Testis (tissue), 3 donors: ENCODE results near the gene PDC. TPM values are rescaled to one million over a fixed set of nuclear protein-coding genes. Genes with fewer than 3 reads are reported as not detected.

Source experiments
- DNase-seq: peaks from one replicate; pipeline ENCODE4 v3.0.0-alpha.2; 2019
- H3K27ac ChIP-seq, 2 donors: fragments of 200-600 bp; sonication (generic); one replicate each; pipeline ENCODE4 v1.5.1; 2019
- H3K27me3 ChIP-seq: fragments of 200-600 bp; sonication (generic); one replicate; pipeline ENCODE4 v1.5.1; 2019
- H3K36me3 ChIP-seq: fragments of 200-600 bp; sonication (generic); one replicate; pipeline ENCODE4 v1.5.1; 2017; ENCODE audit warnings: low read depth; ENCODE audit errors: missing control alignments
- H3K4me1 ChIP-seq: fragments of 200-600 bp; sonication (generic); one replicate; pipeline ENCODE4 v1.5.1; 2019
- H3K4me3 ChIP-seq, 2 donors: fragments of 200-600 bp; sonication (generic); one replicate each; pipeline ENCODE4 v1.5.1; 2017 to 2019
- H3K9me3 ChIP-seq: fragments of 200-600 bp; sonication (generic); one replicate; pipeline ENCODE4 v1.5.1; 2017
- POLR2A ChIP-seq: fragments of 450-650 bp; IDR thresholded peaks from one replicate; pipeline ENCODE4 v1.6.1; 2017; ENCODE audit warnings: antibody characterized with exemption, mild to moderate bottlenecking, moderate library complexity
- WGBS, 2 donors: methylation state at CpG; one replicate each; pipeline ENCODE4 v1.1.5; 2018; 5-methylcytosine and 5-hydroxymethylcytosine counted together
- intact Hi-C: fragments of 100-400 bp; cut with DNase I; formaldehyde crosslinking; loops from one replicate; pipeline ENCODE4 v1.15.1; 2023; ENCODE audit warnings: low total_unique reads
- polyA plus RNA-seq: library from polyadenylated mRNA; stranded (reverse); fragments of 350-450 nt; fragmentation: Illumina TruSeq; extraction: RNeasy Lipid Tissue Mini Kit (QIAGEN cat#74804); gene quantifications from one replicate; pipeline ENCODE4 v1.2.3, GENCODE V29; 2014; ENCODE audit warnings: low read depth, low replicate concordance; ENCODE audit not compliant: insufficient read depth
- total RNA-seq, 2 donors: library from RNA; depleted of rRNA; stranded (reverse); fragments of >200 nt; gene quantifications; one replicate each; pipeline ENCODE4 v1.2.3, GENCODE V29; 2016
- TF ChIP-seq, protein P1 (sequence below), 3 experiments: fragments of 450-650 bp in 2 of 3; fragments of 200-600 bp in 1 of 3; sonication (generic) in 1 of 3; IDR thresholded peaks; one replicate each; pipeline ENCODE4 v1.5.1; 2016 to 2019; ENCODE audit warnings: antibody characterized with exemption in 3 of 3, mild to moderate bottlenecking in 2 of 3, moderate library complexity in 1 of 3

PDC gene
- total and polyA plus RNA-seq, 3 donors from 2014 or later, result 0.37 to 0.39 TPM; not detected in 1

DNA sequence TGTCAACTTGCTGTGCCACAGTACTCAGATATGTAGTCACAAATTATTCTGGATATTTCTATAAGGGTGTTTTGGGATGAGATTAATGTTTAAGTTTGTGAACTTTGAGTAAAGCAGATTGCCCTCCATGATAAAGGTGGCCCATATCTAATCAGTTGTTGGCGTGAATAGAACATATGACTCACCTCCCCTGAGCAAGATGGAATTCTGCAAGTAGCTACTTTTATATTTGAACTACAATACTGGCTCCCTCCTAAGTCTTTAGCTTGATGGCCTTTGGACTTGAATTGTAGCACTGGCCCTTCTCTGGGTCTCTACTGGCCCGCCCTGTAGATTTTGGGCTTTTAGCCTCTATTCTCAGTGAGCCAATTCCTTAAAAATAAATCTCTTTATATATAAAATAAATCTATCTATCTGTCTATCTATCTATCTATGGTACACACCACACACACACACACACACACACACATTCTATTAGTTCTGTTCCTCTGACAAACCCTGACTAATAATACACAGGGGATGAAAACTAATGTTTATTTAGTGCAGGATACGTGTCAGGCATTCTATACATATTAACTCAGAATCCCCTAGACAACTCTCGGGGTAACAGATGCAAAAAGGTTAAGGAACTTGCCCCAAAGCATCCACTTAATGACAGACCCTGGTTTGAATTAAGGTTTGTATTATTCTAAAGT, 37.9 kb upstream of the PDC start:
- H3K9me3 ChIP-seq, result no peaks in the 10 kb centered on the region
- H3K4me1 ChIP-seq, result no peaks in the 10 kb centered on the region
- H3K4me3 ChIP-seq, result no peak overlapping the region
- no peak for TF ChIP-seq POLR2A
- TF ChIP-seq, protein P1, sequence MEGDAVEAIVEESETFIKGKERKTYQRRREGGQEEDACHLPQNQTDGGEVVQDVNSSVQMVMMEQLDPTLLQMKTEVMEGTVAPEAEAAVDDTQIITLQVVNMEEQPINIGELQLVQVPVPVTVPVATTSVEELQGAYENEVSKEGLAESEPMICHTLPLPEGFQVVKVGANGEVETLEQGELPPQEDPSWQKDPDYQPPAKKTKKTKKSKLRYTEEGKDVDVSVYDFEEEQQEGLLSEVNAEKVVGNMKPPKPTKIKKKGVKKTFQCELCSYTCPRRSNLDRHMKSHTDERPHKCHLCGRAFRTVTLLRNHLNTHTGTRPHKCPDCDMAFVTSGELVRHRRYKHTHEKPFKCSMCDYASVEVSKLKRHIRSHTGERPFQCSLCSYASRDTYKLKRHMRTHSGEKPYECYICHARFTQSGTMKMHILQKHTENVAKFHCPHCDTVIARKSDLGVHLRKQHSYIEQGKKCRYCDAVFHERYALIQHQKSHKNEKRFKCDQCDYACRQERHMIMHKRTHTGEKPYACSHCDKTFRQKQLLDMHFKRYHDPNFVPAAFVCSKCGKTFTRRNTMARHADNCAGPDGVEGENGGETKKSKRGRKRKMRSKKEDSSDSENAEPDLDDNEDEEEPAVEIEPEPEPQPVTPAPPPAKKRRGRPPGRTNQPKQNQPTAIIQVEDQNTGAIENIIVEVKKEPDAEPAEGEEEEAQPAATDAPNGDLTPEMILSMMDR (IDR thresholded peaks at IDR 0.05), result no peak
- DNase-seq, result no peak
- no peaks in the 10 kb centered on the region for H3K36me3 ChIP-seq
- no peaks in the 10 kb centered on the region for H3K27me3 ChIP-seq
- WGBS, 2 donors, result 79 to 87% methylated on average over 4 of the region's 4 CpGs
- intact Hi-C loops, result no loop called here
- H3K27ac ChIP-seq, result no peak overlapping the region

DNA sequence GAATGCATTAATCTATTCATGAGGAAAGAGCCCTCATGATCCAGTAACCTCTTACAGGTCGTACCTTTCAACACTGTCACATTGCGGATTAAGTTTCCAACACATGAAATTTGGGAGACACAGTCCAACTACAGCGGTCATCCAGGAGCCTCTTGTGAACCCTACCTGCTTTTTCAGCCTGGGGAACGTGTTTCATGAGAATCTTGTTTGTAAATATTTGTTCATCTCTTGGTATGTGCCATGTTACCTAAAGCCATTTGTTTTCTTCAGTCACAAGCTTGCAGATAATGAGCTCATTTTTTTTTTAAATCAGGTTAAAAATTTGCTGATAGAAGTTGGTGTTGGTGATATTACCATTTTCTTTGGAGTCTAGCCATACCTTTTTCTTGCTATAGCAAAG, 37.2 kb upstream of the PDC start:
- no peaks in the 10 kb centered on the region for H3K4me1 ChIP-seq
- WGBS, 2 donors, result 93 to 95% methylated on average over 4 of the region's 4 CpGs
- no peak overlapping the region for H3K27ac ChIP-seq
- H3K27me3 ChIP-seq, result no peaks in the 10 kb centered on the region
- TF ChIP-seq, protein P1 (IDR thresholded peaks at IDR 0.05), result no peak
- TF ChIP-seq POLR2A, result no peak
- H3K4me3 ChIP-seq, result no peak overlapping the region
- intact Hi-C loops, result no loop called here
- DNase-seq, result no peak
- H3K36me3 ChIP-seq, result no peaks in the 10 kb centered on the region
- H3K9me3 ChIP-seq, result no peaks in the 10 kb centered on the region

DNA sequence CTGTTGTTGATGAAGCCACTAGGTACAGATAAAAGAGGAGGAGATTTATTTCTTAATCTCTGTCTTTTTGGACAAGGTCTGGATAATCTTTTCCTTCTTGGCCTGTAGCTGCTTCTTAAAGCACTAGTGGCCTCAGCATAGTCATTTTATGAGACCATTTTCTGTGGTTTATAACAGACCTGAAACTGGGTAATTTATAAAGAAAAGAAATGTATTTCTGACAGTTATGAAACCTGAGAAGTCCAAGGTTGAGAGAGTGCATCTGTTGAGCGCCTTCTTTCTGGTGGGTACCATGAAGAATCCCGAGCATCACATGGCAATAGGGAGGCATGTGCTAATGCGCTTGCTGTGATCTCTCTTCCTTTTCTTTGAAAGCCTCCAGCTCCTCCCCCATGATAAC, 36.7 kb upstream of the PDC start:
- no peaks in the 10 kb centered on the region for H3K36me3 ChIP-seq
- no peak for TF ChIP-seq POLR2A
- TF ChIP-seq, protein P1 (IDR thresholded peaks at IDR 0.05), result no peak
- H3K4me1 ChIP-seq, result no peaks in the 10 kb centered on the region
- H3K27ac ChIP-seq, result no peak overlapping the region
- no peaks in the 10 kb centered on the region for H3K27me3 ChIP-seq
- no peaks in the 10 kb centered on the region for H3K9me3 ChIP-seq
- no peak for DNase-seq
- WGBS, 2 donors, result 94 to 96% methylated on average over 3 of the region's 3 CpGs
- no peak overlapping the region for H3K4me3 ChIP-seq
- intact Hi-C loops, result no loop called here

DNA sequence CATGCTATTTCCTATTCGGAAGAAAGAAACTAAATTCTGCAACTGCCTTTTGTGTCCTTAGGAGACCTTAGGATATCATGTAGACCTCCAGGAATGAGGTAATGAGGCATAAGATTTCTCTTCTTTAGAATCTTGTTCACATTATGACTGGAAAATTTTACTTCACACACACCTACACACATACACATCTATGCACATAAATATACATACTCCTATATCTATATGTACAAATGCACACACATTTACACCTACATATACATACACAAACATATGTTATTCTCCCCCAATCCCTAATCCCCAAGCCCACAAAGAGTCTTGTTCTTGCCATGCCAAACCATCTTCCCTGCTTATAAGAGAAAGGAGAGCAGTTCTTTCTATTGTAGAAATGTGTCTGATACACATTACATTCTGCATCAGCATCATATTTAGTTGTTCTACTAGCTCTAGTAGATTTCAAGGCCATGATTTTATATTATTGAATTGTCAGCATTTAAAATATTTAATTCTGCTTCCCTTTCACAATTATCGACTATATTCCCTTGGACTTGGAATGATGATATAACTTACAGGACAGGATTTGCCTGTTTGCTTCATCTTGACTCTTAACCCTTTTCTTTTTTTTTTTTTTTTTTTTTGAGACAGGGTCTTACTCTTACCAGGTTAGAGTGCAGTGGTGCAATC, 35.4 kb upstream of the PDC start:
- Histone ChIP-seq H3K4me1 (no peaks in the 10 kb centered on the region), H3K27me3 (no peaks in the 10 kb centered on the region), H3K4me3 (no peak overlapping the region), H3K36me3 (no peaks in the 10 kb centered on the region), H3K27ac (no peak overlapping the region), H3K9me3 (no peaks in the 10 kb centered on the region)
- intact Hi-C loops, result no loop called here
- TF ChIP-seq, protein P1 (IDR thresholded peaks at IDR 0.05), result no peak
- TF ChIP-seq POLR2A, result no peak
- WGBS, 2 donors, result 84 to 85% methylated on average over 2 of the region's 2 CpGs
- DNase-seq, result no peak

DNA sequence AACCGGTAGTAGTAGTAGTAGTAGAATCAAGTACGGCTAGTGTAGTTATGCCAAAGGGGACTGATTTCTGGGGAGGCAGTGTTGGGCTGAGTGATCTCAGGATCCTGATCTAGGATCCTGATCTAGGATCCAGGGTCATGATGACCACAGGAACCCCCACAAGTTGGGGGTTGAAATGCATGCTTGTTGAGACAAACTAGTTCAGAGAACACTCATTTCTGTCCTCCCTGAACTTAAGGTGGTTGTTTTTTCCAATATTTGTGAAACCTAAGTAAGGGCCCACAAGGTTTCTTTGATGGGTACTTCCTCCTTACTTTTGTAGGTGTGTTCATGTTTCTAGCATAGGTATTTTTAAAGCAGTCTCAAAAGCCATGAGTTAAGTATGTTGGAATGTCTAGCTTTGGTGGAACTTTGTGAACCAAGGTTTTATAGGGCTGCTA, 33.9 kb upstream of the PDC start:
- Histone ChIP-seq H3K4me1 (no peaks in the 10 kb centered on the region), H3K9me3 (no peaks in the 10 kb centered on the region), H3K36me3 (no peaks in the 10 kb centered on the region), H3K27me3 (no peaks in the 10 kb centered on the region), H3K4me3 (no peak overlapping the region), H3K27ac (no peak overlapping the region)
- 97 to 98% methylated on average over 2 of the region's 2 CpGs for WGBS, 2 donors
- no peak for TF ChIP-seq POLR2A
- TF ChIP-seq, protein P1 (IDR thresholded peaks at IDR 0.05), result no peak
- intact Hi-C loops, result no loop called here
- DNase-seq, result no peak
